HG03520 (cell line): ENCODE measurements around the gene HARBI1.

Experiments
- ATAC-seq: cut with Tn5 transposase; IDR thresholded peaks from one replicate; pipeline ENCODE4 v1.9.1; 2021; ENCODE audit warnings: mild to moderate bottlenecking, moderate library complexity; ENCODE audit not compliant: unreplicated experiment

HARBI1 gene, protein sequence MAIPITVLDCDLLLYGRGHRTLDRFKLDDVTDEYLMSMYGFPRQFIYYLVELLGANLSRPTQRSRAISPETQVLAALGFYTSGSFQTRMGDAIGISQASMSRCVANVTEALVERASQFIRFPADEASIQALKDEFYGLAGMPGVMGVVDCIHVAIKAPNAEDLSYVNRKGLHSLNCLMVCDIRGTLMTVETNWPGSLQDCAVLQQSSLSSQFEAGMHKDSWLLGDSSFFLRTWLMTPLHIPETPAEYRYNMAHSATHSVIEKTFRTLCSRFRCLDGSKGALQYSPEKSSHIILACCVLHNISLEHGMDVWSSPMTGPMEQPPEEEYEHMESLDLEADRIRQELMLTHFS

DNA sequence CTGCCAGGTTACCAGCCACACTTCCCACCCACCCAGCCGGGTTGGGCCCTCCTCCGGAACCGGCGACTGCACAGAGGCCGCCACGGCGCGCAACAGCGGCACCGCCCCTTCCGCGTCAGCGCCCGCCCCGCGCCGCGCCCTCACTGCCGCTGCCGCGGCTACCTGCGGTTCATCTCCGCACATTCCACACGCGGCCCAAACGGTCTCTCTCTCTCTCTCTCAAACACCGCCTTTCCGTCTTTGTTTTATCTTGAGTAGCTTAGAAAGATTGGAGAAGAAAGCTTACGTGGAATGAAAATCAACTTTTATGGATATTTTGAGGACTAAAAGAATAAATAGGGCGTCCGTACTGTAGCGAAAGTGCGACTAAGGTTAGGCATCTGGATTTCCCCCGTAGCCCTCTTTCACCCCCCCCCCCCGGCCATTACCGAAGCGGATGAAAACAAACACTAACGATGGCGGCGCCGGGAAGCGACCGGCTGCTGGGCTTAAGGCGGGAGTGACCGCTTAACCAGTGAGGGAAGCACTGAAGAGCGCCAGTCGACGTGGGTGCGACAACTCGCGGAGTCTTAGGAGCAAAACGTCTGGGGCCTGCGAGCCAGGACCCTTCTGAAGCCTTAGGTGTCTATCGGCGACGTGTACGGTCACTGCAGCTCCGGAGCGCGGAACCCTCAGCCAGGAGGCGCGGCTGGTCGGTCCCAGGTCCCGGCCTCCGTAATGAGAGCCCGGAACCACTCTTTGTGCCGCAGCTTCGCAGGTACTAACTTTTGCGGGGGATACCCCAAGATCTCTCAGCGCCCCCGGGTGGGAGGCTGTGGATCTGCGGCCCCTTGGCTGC is at the start of gene HARBI1, which contains the start of gene ATG13:
TSS of gene HARBI1 (minus strand) at position 94 of the 838 bp plus-strand sequence. CDS start 990 bp downstream, outside the sequence.
TSS of gene ATG13 (plus strand) at position 420 of the 838 bp plus-strand sequence. CDS start 26,739 bp downstream, outside the sequence.
- peak; percentile 89 for ATAC-seq

DNA sequence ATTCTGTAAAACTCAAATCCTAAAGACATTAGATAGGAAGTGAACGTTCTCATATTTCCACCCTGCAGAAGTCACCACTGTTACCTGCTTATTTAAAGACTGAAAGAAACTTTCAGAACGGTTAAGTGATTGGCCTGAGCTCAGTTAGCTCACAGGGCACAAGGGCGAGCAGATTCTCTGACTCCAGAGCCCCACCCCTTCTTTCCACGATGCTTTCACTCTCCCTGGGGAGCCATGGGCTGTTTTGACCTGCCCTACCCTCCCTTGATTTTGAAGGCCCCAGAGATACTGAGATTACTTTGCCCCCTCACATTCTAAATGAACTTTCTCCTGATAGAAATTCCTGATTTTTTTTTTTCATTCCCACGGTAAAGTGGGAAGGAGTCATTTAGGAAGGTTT is 49.5 kb upstream of the HARBI1 start:
- ATAC-seq = no peak

DNA sequence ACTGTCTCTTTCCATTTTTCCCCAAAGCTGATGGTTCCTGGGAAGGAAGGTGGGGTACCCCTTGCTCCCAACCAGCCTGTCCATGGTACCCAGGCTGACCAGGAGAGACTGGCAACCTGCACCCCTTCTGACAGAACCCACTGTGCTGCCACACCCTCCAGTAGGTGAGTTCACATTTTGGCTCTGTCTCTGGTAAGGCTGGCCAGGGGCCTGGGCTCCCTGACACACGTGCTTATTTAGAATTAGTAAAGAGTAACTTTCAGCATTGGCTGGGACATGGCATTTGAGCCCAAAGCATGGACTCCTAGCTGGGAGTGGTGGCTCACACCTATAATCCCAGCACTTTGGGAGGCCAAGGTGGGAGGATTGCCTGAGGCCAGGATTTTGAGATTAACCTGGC is 48.3 kb upstream of the HARBI1 start:
- ATAC-seq = no peak

DNA sequence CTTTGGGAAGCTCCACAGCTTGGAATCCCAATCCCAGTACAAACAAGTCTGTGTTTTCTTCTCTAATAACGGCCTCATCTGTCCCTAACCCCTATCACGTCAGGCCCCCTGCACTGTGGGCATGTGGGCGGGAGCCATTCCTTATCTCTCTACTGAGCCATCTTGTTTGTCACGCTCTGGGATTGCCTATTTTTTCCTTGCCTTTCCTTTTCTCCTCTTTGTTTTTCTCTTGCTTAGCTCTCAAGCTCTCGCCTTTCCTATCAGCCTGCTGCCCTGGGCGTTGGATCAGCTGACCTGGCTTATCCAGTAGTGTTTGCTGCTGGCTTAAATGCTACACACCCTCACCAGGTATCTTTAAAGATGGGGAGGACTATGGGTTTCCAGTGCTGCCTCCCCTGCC is 47.6 kb upstream of the HARBI1 start:
- ATAC-seq = no peak

DNA sequence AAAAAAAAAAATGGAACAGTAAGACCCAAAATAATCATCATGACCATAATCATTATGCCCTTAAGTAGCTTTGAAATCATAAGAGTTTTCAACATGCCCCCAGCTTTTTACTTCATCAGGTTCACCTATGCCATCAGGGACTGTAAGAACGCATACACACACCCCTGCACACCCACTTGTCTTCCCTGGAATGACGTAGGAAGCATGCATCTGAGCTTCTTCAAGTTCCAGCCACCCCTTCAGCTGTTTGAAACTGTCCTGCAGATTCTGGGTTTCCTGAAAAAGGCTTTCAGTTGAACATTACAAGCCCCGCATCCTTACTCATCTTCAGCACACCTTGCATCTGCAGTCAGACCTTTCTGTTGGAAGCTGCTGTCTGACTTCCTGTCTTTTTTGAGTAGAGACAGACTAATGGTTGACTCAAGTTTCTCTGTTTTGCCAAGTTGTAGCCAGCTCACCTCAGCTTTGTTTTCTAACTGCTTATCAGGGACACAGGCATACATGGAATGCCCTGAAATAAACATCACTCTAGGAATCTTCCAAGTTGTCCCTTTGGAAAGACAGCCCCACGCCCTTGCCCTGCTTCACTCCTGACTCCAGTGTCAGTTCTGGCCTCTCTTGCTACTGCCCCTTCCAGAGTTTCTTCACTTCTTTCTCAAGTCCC is 46.4 kb upstream of the HARBI1 start:
- ATAC-seq = no peak

DNA sequence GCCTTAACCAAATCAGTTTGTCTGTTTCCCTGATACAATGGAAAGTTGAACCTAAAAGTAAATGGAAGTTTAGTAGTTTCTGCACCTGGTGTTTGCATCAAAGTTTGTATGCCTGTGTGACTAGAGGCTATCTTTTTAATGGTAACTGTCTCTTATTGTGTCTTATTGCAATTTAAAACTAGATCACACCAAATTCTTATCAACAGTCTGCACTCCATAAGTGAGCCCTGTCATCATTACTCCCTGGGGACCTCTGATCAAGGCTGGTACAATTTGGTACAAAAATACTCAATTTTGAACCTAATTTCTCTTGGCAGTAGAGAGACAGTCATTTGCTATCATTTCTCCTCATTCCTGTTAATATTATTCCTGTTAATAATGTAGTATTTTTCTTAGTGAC is 45.3 kb upstream of the HARBI1 start:
- ATAC-seq = no peak

DNA sequence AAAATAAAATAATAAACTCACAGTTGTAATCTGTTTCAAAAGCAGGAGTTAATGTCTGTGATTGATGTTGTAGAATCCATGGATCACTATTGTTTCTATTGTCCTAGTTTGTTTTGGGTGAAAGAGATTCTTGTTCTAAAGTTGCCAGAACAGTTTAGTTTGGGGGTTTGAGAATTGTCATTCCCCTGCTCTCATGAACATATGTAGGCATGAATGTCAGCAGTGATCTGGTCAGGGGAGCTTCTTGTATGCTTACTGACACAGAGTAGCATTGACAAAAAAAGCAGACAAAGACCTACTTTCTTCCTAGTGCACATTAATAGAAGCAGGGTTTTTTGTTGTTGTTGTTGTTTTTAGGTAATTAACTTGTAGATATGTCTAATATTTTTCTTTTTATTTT is 44.8 kb upstream of the HARBI1 start:
- ATAC-seq = no peak

DNA sequence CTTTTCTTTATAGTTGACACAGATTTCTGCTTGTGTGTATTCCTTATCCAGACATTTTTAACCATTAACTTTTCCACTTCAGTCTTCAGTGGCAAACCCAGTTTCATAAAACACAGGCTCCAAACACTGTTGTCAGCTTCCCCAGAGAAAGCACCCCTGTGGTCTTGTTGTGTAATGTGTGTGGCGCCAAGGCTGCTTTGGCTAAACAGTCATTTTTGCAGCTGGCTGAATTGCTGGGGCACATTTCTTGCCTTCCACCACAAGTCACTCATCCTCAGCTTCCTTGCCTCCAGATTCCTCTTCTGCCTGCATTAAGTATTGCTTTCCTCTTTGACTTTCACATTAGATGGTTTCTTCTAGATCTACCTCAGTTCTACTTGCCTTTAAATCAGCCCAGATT is 42.9 kb upstream of the HARBI1 start:
- ATAC-seq = no peak

DNA sequence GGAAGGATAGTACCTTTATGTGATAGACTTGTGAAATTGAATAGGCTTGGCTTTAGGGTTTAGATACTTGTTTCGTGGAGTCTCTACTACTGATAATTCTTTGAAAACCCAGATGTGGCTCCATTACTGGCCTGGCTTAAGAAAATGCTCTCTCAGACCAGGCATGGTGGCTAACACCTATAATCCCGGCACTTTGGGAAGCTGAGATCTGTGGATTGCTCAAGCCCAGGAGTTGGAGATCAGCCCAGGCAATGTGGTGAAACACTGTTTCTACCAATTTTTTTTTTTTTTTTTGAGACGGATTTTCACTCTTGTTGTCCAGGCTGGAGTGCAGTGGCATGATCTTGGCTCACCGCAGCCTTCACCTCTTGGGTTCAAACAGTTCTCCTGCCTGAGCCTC is 41.2 kb upstream of the HARBI1 start:
- ATAC-seq = no peak

DNA sequence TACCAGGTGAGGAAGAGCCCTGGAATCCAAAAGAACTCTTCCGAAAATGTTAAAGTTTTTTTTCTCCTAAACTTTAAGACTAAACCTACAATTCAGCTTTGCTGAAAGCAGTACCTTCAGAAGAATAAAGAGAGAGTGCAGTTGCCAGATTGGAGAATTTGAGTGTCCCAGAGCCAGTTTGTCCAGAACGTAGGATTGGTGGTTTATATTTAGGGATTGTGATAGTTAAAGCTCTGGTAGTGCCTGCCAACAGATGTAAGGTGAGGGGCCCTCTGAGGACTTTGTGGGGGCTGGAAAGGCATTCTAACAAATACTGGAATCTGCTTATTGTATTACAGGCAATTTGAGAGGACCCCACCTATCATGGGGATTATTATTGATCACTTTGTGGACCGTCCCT is 40.2 kb upstream of the HARBI1 start:
- ATAC-seq = no peak

DNA sequence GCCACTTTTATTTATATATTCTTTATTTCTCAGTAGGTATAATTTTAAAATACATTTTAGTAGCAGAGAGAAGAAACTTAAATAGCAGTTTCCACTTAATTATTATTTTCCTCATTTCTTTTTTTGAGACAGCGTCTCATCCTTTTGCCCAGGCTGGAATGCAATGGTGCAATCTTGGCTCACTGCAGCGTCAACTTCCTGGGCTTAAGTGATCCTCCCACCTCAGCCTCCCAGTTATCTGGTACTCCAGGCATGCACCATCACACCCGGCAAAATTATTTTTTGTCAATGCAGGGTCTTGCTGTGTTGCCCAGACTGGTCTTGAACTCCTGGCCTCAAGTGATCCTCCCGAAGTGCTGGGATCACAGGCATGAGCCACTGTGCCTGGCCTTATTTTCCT is 38.6 kb upstream of the HARBI1 start:
- ATAC-seq = no peak

DNA sequence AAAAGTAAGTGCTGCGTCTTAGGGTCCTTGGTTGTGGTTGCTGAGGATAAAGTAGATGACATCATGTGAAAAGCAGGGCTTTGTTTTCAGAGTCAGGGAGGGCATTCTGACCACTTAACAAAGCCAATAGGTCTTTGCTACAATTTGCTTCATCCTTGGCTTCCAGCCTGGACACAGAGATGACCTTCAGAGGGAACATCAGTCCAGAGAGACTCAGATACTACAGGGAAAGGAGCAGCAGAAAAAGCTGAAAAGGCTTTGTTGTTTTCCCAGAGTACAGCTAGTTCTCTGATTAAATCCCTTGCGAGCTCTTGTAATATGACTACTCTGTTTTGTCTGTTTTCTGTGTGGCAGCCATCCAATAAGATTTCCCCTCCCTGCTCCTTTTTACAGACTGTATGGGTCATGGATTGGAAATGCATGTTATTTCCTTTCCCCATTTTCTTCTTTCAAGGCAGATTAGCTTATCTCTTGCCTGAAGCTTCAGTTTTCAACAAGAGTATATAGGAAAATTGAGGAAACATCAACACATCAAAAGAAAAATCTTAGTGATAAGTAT is 32.2 kb upstream of the HARBI1 start:
- no peak for ATAC-seq

DNA sequence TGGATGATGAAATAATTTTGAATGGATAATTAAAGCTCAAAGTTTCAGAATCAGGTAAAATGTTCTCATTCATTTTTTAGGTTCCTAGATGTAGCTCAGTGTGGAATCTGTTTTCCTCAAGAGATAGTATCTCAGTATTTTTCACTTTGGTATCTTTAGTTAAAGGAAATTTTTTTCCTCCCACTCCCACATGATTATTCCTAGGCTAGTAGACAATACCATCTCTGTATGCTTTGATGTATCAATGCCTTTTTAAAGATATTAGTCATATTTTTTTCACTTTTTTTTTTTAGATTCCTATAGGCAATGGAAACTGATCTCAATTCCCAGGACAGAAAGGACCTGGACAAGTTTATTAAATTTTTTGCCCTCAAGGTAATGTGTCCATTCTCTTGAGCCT is 27.0 kb upstream of the HARBI1 start:
- ATAC-seq = no peak

DNA sequence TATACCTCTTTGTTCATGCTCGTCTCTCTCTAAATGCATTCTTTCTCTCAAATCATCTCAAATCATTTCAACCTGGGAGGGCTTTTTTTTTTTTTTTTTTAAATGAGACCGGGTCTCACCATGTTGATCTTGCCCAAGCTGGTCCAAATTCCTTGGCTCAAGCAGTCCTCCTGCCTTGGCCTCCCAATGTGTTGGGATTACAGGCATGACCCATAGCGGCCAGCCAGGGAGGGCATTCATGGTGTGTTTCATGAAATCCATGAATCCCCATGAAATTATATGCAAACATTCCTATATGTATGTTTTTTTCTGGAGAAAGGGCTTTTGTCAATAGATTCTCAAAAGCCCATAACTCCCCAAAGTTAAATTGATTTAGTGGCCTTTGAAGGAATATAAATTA is 26.5 kb upstream of the HARBI1 start:
- no peak for ATAC-seq

DNA sequence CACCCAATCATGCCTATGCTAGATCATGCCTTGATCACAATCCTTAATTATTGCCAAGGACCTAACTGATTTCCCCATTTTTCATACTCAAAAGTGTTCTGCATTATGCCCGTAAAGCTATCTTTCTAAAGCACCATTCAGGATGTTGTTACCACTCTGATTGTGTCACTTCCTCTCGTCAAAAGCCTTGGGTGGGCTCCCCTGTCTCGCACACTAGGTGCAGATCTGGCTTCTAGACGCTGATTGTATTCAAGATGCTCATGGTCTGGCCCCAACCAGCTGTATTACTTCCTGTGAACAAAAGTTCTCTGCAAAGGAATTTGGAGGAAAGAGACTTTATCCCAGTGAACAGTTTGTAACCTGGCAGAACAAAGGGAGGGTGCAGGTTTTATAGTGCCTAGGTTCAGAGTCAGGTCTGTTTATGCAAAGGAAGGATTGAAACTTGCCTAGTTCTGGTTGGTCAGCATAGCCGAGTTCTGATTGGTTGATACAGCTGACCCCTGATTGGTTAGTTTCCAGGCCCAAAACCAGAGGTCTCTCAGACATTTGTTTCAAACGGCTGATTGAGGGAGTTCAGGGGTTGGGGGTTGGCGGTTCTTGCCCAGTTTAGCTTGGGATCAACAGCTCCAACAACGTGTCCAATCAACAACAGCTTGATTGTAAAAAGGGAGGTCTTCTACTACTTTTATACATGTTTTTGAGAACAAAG is 25.8 kb upstream of the HARBI1 start:
- no peak for ATAC-seq

DNA sequence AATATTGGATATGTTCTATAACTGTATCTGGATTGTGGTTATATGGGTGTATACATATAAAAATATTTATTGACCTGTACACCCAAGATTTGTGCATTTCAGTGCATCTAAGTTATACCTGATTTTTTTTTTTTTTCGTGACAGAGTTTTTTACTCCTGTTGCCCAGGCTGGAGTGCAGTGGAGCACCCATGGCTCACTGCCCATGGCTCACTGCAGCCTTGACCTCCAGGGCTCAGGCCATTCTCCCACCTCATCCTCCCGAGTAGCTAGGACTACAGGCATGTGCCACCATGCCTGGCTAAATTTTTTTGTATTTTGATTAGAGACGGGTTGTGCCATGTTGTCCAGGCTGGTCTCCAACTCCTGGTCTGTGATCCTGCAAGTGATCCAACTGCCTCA is 24.6 kb upstream of the HARBI1 start:
- no peak for ATAC-seq

DNA sequence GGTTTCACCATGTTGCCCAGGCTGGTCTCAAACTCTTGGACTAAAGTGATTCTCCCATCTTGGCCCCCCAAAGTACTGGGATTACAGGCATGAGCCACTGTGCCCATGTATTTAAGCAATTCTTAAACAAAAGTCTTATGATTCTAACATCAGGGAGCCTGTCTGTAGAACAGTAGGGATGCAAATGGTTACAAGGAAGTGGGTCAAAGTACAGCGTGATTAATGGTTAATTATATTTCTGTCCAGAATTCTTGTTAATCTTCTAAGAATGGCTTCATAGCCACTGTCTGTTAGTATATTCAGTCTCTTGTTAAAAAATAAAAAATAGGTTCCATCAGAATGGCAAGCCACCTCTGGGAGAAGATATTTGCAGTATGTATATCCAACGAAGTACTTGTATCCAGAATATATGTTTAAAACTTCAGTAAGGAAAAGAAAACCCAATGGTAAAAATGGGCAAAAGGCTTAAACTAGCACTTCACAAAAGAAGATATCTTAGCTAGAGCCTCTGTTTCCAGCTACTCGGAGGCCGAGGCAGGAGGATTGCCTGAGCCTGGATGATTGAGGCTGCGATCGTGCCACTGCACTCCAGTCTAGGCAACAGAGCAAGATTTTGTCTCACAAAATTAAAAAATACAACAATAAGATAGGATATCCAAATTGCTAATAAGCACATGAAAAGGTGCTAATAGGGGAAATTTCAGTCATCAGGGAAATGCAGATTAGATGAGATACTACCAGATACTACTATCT is 23.2 kb upstream of the HARBI1 start:
- no peak for ATAC-seq

DNA sequence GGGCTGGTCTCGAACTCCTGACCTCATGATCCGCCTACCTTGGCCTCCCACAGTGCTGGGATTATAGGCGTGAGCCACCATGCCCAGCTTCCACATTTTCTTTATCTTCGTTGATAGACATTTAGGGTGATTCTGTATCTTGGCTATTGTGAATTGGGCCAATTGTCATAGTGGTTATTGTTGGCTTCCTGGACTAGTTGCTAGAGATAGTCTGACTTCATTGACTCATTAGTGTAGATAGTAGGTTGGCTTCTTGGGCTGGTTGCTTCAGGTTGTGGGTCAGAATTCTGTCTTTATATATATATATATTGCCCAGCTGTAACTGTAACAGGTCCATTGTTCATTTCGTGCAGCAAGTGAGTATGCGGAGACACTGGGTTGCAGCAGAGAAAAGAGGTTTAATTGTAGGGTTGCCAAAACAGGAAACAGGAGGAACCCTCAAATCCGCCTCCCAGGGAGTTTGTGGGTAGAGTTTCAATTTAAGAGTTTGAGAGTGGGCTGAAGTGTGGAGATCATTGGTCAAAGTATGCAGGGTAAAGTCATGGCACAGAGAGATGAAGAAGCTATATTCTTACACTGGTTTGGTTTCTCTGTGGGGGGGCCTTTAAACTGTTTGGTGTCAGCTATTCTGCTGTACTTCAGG is 22.3 kb upstream of the HARBI1 start:
- no peak for ATAC-seq

DNA sequence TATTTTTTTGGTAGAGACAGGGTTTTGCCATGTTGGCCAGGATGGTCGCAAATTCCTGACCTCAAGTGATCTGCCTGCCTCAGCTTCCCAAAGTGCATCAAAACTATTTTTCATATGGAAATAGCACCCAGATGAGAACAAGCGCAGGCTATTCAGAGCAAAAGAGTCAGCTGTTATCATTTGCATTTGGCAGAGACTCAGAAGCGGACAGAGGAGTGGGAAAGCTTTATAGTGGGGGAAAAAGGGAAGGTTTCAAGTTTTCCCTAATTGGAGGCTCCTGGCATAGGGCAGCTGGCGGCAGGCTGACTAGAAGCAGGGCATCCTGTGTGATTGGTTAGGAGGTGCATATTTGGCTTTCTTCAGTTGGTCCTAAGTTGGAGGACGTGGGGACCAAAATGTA is 20.5 kb upstream of the HARBI1 start:
- no peak for ATAC-seq
